T-helper 1 cell treated with Interleukin-12 subunit alpha and Interleukin-12 subunit beta and Interleukin-4 antibody, amounts not matched to agents 30 ng/mL and 1 ng/mL, for 36 hours (primary cell): ENCODE results near the gene BRD8. TPM values are rescaled to one million over a fixed set of nuclear protein-coding genes. Genes with fewer than 3 reads are reported as not detected.

Source experiments
- intact Hi-C: fragments of 100-400 bp; cut with micrococcal nuclease; formaldehyde crosslinking; loops from one replicate; pipeline ENCODE4 v1.15.1; 2024
- total RNA-seq: library from RNA; stranded (reverse); gene quantifications from 2 replicates; pipeline ENCODE4 v1.2.3, GENCODE V29; 2022

Gene BRD8
- total RNA-seq, 1 donor from 2014 or later, result 53.6 TPM

DNA sequence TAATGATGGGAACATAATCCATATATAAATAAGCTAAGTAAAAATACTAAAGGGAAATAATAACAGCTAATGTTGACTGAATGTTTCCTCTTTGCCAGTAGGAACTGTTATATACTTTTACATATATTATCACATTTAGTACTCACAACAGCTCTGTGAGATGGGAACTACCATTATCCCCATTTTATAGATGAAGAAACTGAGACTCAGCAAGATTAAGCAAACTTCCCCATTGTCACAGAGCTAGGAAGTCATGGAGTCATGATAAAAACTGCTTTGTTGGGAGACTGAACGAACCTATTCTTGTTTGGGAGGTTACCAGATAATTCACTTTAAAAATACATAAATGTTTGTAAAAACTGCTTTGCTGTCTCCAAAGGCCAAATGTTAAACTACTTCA, 71.2 kb downstream of the BRD8 start:
- intact Hi-C loops, result no loop called here

- intact Hi-C loops, result no loop called here
These were observed 72.7 kb downstream of the BRD8 start for GRCh38 chr5:138105709-138106108.

DNA sequence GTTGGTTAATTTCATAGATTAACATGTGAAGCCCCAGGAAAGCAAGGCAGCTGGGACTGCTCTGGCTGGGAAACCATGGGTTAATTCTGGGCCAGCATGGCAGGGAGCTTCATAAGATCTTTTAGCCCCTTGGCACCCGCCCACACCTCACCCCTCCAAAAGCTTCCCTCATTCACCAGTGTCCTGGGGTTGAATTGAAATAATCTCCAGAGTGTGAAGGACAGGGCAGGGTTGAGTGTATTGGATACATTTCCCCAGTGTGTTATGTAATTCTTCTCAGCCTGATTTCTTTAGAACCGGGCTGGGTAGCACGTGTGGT, 75.2 kb downstream of the BRD8 start:
- intact Hi-C loops, result no loop called here

DNA sequence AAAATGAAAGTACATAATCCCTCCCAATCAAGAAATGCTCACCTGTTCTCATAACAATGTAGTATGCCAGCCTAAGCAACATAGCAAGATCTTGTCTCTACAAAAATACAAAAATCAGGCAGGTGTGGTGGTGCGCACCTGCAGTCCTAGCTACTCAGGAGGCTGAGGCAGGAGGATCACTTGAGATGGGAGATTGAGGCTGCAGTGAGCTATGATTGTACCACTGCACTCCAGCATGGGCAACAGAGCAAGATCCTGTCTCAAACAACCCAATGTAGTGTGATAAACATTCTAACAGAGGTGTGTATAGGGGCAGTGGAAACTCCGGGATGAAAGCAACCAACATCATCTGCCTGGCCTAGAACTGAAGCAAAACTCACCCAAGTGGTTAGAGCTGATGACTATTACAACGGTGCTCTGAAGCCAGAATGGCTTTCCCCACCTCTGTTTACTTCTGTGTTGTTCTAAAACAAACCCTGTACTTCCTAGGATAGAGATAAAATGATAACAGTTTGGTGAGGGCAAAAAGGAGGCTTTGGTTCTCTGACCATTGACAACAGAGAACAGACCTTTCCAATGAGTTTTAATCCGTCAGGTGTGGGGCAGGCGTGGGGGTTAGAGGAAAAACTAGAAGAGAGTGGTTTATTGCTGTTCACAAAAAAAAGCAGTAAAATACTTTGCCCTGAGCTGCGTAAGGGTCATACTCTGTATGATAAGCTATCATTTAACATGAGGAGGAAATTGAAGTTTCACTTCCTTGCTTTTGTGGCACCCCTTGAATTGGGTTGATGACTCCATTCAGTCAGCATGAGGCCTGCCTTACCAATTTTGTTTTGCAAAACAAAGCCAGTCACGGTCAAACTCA, 75.7 kb downstream of the BRD8 start:
- intact Hi-C loops, result no loop called here

DNA sequence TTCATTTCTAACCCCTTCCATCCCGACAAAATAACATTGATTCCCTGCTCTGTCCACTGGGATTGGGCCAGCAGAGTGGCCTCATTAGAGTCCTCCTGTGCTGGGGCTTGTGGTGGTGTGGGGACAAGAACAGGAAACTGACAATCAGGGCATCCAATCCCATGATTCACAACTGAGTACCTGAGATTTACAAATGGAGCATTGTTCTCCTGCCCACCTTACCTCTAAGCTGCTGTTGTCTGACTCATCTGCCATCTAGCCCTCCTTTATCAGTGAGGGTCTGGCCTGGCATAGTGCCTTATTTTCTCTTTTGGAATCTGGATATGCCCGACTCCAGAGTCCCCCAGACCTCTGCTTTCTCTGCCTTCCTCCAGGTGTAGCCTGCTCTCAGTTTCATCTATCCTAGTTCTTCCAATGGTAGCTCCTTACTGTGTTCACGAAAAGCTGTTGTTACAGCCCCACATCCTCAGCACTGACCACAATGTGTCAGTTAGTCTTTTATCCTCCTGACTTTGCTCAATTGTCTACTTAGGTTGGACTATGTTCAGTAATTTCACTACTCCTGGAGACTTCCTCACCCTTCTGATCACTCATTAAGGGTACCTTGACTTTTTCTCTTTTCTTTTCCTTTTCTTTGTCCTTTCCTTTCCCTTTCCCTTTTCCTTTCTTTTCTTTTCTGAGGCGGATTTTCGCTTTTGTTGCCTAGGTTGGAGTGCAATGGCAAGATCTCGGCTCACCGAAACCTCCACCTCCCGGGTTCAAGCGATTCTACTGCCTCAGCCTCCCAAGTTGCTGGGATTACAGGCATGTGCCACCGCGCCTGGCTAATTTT, 81.2 kb downstream of the BRD8 start:
- intact Hi-C loops, result loop anchor here (2.0 to 5.0 kb wide), 2 partner anchors 16 to 35 kb away; no protein-coding TSS in a partner anchor

DNA sequence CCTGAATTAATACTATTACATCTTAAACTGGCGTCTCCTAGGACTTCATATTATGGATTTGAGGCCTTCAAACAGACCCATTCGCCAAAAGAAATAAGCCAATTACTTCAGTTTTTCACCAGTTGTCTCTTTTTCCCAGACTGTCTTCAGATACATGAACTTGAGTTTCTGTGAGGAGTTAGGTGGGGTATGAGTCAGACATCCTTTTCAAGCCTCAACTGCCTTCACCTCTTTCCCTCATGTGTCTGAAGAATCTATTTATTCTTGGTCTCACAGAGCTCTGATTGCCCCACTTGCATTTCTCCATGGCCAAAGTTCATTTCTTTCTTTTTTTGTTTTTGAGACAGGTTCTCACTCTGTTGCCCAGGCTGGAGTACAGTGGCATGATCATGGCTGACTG, 82.1 kb downstream of the BRD8 start:
- intact Hi-C loops, result loop anchor here (2.0 to 5.0 kb wide), 2 partner anchors 16 to 36 kb away; no protein-coding TSS in a partner anchor

- intact Hi-C loops, result loop anchor here (5.0 kb wide), 1 partner anchor 37 kb away; no protein-coding TSS in a partner anchor
These were observed 83.1 kb downstream of the BRD8 start for GRCh38 chr5:138095100-138095907.

DNA sequence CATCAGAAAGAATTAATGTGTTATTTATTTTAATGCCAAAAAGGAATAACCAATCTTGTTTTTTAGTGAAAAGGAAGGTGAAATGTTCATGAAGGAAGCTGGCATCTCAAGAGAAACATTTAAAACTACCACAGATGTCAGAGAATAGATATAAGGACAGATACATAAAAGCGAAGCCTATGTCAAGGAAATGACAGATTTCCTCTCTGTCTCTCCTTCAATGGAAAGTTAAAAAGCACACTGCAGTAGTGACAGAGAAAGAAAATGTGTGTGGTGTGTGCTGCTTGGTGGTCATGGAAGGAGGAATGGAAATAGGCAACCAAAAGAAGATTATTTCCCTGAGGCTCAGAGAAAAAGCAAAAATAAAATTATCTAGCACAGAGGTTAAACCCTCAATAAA, 85.4 kb downstream of the BRD8 start:
- intact Hi-C loops, result no loop called here

DNA sequence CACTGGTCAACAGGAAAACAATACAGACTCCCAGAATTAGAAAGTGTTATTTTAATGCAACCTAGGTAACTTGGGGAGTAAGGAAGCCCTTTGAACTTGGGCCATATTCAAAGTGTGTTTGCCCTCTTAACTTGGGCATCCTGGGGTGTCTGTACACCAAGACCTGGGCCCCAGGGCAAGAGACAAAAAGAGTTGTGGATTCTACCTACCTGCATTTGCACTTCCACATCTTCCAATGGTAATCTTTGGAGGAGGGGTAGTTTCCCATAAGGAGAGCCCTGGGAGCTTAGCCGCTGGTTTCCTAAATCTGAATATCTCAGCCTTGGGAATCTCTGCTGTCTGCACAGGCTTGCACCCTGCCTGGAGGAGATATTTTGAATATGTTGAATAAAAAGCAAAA, 86.1 kb downstream of the BRD8 start:
- intact Hi-C loops, result no loop called here

DNA sequence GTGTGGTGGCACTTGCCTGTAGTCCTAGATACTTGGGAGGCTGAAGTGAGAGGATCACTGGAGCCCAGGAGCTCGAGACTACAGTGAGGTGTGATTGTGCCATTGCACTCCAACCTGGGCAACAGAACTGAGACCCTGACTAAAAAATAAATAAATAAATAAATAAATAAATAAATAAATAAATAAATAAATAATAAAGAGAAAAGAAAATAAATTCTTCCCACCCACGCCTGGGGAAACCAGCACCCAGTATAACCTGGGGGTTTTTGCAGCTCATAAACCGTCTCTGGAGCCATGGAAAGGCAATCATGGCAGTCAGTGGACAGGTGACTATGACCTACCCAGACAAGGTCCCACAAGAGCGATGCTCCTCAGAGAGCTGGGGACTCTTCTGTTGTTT, 86.7 kb downstream of the BRD8 start:
- intact Hi-C loops, result no loop called here

Other genes starting within 250 kb of the BRD8 start
- 31.2 and 35.4 TPM in 2 replicates for gene FAM13B, start 145.6 kb downstream of the BRD8 start, total RNA-seq
- gene WNT8A, start 94.6 kb downstream of the BRD8 start, total RNA-seq, result not detected in 2 replicates
- not detected in 2 replicates for gene NME5, start 39.2 kb downstream of the BRD8 start, total RNA-seq
- gene KIF20A, start 482 bp upstream of the BRD8 start, total RNA-seq, result 30.2 and 33.3 TPM in 2 replicates
- 34.3 and 40.7 TPM in 2 replicates for gene CDC23, start 34.7 kb upstream of the BRD8 start, total RNA-seq
- gene GFRA3, start 96.0 kb upstream of the BRD8 start, total RNA-seq, result 0.10 and 0.17 TPM in 2 replicates
- 7.5 and 9.1 TPM in 2 replicates for gene CDC25C, start 153.2 kb upstream of the BRD8 start, total RNA-seq
- gene FAM53C, start 159.6 kb upstream of the BRD8 start, total RNA-seq, result 23.6 and 23.9 TPM in 2 replicates
- gene KDM3B, start 174.1 kb upstream of the BRD8 start, total RNA-seq, result 63.9 and 68.5 TPM in 2 replicates